Stimulated activated CD8-positive, alpha-beta memory T cell treated with anti-CD3 and anti-CD28 coated beads, Interleukin-4, amount 100 ng/mL, for 24 hours (primary cell): Measurements from ENCODE around the gene ZNF483.
"Not testable (repeated sequence)": the region's sequence is repeated elsewhere in the genome, so short reads cannot be mapped to it uniquely, and the experiment has no call there.

Source experiments
- DNase-seq: peaks from one replicate; pipeline ENCODE4 v3.0.0-alpha.2; 2020; ENCODE audit warnings: low read depth

ZNF483 gene

GRCh38 chr9:111525056-111525977, at the start of gene ZNF483:
Gene ZNF483 (plus strand): TSS chr9:111525179. CDS start chr9:111527396, 2,217 bp downstream.
- peak; percentile 56 for DNase-seq

DNA sequence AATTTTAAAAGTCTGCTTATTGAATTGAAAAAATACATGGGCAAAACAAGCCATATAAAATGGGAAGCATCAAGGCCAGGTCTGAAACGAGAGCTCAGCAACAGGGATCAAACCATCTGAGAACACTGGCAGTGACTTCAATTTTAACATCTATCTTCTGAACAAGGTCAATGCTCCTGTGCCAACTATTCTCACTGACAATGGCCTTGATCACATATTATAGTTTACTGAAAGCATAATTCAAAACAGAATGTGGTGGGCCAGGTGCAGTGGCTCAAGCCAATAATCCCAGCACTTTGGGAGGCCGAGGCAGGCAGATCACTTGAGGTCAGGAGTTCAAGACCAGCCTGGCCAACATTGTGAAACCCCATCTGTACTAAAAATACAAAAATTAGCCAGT, 49.8 kb upstream of the ZNF483 start:
- no peak for DNase-seq

DNA sequence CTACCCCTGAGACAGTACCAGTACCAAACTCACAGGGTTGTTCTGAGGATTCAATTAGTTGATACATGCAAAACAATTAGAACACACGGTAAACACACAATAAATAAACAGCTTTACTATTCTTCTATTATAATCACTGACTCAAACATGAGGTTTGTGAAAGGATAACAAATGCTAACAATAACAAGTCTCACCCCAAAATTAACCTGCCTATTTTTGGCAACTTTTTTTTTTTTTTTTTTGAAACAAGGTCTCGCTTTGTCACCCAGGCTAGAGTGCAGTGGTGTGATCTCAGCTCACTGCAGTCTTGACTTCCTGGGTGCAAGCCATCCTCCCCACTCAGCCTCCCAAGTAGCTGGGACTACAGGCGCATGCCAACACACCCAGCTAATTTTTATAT, 47.3 kb upstream of the ZNF483 start:
- DNase-seq: no peak

- no peak for DNase-seq
Observed at GRCh38 chr9:111481885-111482636, 42.9 kb upstream of the ZNF483 start.

DNA sequence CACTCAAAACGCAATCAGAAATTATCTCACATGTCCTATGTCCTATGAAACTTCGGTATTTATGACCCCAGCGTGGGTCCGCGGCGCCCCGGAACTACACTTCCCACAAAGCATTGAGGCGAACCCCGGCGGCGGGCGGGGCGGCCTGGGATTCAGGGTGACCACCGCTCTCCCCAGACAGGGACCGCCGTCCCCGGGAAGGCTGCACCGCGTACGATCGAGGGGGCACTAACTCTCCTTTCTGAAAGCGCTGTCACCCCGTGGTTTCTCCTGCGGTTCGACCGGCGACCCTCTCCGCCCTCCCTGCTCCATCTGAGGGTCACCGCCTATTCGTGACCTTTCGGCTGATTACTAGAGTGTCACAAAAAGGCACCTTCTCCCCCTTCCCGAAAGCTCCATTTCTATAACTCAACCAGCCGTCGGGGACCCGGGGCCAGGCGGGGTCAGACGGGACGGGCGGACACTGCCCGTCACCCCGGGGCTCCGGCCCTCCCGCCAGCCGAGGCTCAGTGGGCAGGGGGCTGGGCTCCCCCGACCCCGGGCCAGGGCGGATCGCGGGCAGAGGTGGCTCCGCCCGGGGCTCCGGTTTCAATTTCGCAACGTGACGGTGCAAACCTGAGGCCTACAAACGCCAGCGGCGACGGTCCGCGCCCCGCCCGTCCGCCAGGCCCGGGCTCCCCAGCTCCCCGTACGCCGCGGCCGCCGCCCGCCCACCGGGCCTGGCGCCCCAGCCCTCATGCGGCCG, 42.1 kb upstream of the ZNF483 start:
- peak; percentile 44 for DNase-seq

DNA sequence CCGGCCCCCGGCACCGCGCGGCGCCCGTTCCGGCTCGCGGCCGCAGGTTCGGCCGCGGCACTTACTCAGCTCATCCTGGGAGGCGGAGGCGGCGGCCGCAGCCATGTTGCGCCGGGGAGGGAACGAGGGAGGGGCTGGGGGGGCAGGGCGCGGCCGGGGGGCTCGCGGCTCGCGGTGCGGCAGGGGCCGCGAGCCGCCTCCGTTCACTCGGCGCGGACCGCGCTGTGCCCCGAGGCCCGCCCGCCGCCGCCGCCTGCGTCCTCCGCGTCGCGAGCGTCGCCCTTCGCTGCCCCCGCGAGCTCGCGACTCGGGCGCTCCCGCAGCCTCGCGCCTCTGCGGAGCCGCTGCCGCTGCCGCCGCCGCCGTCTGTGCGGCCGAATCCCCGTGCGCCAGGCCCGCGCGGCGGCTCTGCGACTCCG, 41.5 kb upstream of the ZNF483 start:
- DNase-seq: peak; percentile 37

DNA sequence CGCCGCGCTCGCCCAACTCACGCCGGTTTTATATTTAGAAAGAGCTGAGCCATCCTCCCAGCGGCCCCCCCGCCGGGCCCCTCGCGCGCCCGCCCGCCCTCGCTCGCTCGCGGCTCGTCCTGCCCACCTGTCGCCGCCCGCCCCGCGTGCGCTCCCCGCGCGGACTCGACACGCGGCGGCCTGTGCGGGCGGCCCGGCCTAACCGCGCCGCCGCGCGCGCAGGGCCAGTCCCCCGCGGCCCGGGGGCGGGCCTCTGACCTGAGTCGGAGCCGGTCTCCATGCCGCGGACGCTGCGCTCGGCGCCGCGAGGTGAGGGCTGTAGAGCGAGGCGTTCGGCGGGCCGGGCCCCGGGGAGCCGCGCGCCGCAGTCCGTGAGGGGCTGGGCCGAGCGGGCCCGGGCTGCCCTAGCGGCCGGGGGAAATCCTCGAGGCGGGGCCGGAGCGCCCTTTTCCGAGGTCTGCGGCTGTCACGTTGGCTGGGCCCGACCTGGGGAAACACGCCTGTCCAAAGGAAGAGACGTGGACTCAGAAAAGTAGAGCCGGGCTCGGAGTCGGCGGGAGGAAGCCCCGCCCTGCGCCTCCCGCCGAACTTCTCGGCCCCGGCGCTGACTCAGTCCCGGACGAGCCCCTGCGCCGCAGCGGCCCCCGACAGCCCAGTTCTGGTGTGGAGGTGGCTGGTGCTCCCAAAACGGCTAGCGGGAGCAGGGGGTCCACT, 41.0 kb upstream of the ZNF483 start, which contains the start of gene ECPAS:
Gene ECPAS, minus strand, starts transcription at position 526 of the 714 bp plus-strand sequence. CDS start 11,465 bp downstream, outside the sequence.
- DNase-seq: peak; percentile 57

DNA sequence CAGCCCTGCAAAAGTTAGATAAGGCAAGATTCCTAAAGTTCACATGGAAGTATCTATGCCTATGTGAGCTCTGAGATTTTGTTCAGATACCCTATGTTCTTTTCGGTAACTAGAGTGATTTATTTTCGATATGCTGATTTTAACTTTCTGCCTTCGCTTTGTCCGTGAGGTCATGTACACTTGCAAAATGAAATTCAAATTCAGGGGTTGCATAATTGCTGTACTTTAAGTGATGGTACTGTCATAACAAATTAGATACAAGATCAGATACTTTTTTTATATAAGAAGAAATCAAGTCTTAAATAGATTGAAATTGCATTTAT, 40.4 kb upstream of the ZNF483 start:
- no peak for DNase-seq

- not testable (repeated sequence) for DNase-seq
Observed at GRCh38 chr9:111497196-111497595, 27.8 kb upstream of the ZNF483 start.

GRCh38 chr9:111501005-111501562, 23.9 kb upstream of the ZNF483 start:
- DNase-seq: no peak

DNA sequence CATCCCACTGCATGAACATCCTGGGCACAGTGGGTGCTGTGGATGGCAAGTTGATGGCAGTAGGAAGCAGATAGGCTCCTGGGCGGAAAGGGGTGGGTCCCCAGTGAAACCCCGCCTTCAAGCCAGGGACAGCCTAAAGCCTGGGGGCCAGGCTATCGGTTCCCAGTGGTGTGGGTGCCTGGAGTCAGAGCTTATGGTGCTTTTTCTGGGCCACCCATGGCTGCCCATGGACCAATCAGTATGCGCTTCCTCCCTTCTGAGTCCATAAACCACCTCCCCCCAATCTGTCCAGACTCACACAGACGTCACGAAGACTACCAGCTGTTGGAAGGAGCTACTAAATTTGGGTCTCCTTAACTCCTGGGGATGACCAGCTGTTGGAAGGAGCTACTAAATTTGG, 23.3 kb upstream of the ZNF483 start:
- no peak for DNase-seq

- no peak for DNase-seq
Observed at GRCh38 chr9:111502506-111502905, 22.5 kb upstream of the ZNF483 start.

- DNase-seq: not testable (repeated sequence)
Observed at GRCh38 chr9:111511581-111511980, 13.4 kb upstream of the ZNF483 start.

DNA sequence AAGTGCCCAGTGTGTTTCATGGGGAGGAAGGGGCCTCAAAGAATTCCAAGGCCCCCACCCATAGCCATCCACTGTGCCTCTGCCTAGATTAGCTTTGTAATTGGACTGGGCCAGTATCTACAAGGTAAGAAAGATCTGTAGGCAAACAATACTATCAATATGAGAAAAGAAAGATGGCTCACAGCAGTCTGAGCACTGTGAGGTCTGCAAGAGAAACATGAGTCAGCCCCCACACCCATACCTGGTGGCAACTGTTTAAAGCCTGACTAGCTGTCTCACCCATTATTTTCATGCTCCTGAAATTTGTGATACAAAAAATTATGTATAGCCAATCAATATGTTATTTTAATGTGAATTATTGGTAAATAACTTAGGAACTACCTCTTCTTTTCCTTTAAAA, 10.0 kb upstream of the ZNF483 start:
- no peak for DNase-seq

- no peak for DNase-seq
Observed at GRCh38 chr9:111516061-111516465, 8.9 kb upstream of the ZNF483 start.

GRCh38 chr9:111524731-111525055, 286 bp upstream of the ZNF483 start:
- DNase-seq: no peak

- DNase-seq: no peak
Observed at GRCh38 chr9:111527347-111527746, 2.4 kb downstream of the ZNF483 start.

- no peak for DNase-seq
Observed at GRCh38 chr9:111529787-111530186, 4.8 kb downstream of the ZNF483 start.

GRCh38 chr9:111531716-111532115, 6.7 kb downstream of the ZNF483 start:
- no peak for DNase-seq

DNA sequence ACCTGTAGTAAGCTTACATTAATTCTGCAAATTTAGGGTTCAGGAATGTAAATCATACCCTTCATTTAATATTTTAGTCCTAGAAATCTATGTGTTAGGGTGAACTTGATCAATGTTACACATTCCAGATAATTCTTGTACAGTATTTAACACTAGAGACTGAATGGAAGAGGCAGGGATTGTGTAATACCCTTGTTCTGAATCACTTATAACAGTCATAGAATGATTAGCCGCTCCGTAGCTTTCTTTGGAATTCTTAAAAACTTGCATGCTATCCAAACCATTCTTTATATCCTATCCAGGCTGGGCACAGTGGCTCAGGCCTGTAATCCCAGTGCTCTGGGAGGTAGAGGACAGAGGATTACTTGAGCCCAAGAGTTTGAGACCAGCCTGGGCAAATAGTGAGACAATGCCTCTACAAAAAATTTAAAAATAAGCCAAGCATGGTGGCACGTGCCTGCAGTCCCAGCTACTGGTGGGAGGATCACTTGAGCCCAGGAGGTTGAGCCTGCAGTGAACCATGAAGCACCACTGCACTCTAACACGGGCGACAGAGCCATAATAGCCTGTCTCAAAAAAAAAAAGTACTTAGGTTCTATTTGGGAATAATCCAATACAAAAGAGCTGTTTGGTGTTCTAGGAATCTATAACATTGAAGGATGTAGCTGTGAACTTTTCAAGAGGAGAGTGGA, 8.3 kb downstream of the ZNF483 start:
- no peak for DNase-seq
